H9 (cell line): ENCODE results near the gene YAP1. TPM values are rescaled to one million over a fixed set of nuclear protein-coding genes. Genes with fewer than 3 reads are reported as not detected.

Experiments used
- DNase-seq: peaks from one replicate; pipeline ENCODE4 v3.0.0-alpha.2; 2017
- H2AFZ ChIP-seq: one replicate; pipeline ENCODE4 v1.6.1; 2013; ENCODE audit warnings: mild to moderate bottlenecking, low read length, control low read depth, moderate library complexity
- H2AK5ac ChIP-seq: 2 replicates; pipeline ENCODE4 v1.6.1; 2013; ENCODE audit warnings: low read length, control low read depth, mixed read lengths; ENCODE audit not compliant: insufficient read length
- H2BK120ac ChIP-seq: one replicate; pipeline ENCODE4 v1.6.1; 2013; ENCODE audit warnings: low read depth, mild to moderate bottlenecking, low read length, control low read depth, inconsistent platforms; ENCODE audit not compliant: poor library complexity, severe bottlenecking
- H2BK12ac ChIP-seq: 2 replicates; pipeline ENCODE4 v1.6.1; 2013; ENCODE audit warnings: low read length, control low read depth, mixed read lengths, low read depth; ENCODE audit not compliant: insufficient read length
- H2BK15ac ChIP-seq: 2 replicates; pipeline ENCODE4 v1.6.1; 2013; ENCODE audit warnings: low read depth, low read length, control low read depth
- H2BK20ac ChIP-seq: one replicate; pipeline ENCODE4 v1.6.1; 2013; ENCODE audit warnings: low read depth, mild to moderate bottlenecking, low read length, control low read depth, inconsistent platforms; ENCODE audit not compliant: poor library complexity, severe bottlenecking
- H2BK5ac ChIP-seq: 2 replicates; pipeline ENCODE4 v1.6.1; 2013; ENCODE audit warnings: low read length, control low read depth, mixed read lengths; ENCODE audit not compliant: insufficient read length
- H3K14ac ChIP-seq: 2 replicates; pipeline ENCODE4 v1.6.1; 2013; ENCODE audit warnings: low read length, control low read depth; ENCODE audit not compliant: insufficient read depth
- H3K18ac ChIP-seq: 2 replicates; pipeline ENCODE4 v1.6.1; 2013; ENCODE audit warnings: low read depth, mild to moderate bottlenecking, mixed read lengths, low read length, control low read depth; ENCODE audit not compliant: insufficient read length
- H3K23ac ChIP-seq: 2 replicates; pipeline ENCODE4 v1.6.1; 2013; ENCODE audit warnings: low read length, control low read depth, mixed read lengths, low read depth; ENCODE audit not compliant: insufficient read length
- H3K23me2 ChIP-seq: 2 replicates; pipeline ENCODE4 v1.6.1; 2013; ENCODE audit warnings: low read depth, mild to moderate bottlenecking, mixed read lengths, low read length, control low read depth; ENCODE audit not compliant: insufficient read length, poor library complexity, severe bottlenecking
- H3K27ac ChIP-seq: 2 replicates; pipeline ENCODE4 v1.5.1; 2013; ENCODE audit warnings: low read length, control low read depth, mixed read lengths, low read depth; ENCODE audit not compliant: insufficient read length
- H3K27me3 ChIP-seq: 2 replicates; pipeline ENCODE4 v1.6.1; 2013; ENCODE audit warnings: low read length, control low read depth, inconsistent platforms; ENCODE audit not compliant: insufficient read depth
- H3K4ac ChIP-seq: 2 replicates; pipeline ENCODE4 v1.6.1; 2013; ENCODE audit warnings: low read depth, mild to moderate bottlenecking, control low read depth, inconsistent platforms, low read length, moderate library complexity
- H3K4me1 ChIP-seq: 2 replicates; pipeline ENCODE4 v1.6.1; 2013; ENCODE audit warnings: low read length, control low read depth, inconsistent platforms; ENCODE audit not compliant: insufficient read depth
- H3K4me2 ChIP-seq: 2 replicates; pipeline ENCODE4 v1.6.1; 2013; ENCODE audit warnings: low read length, control low read depth, mixed read lengths; ENCODE audit not compliant: insufficient read length, insufficient read depth
- H3K56ac ChIP-seq: 2 replicates; pipeline ENCODE4 v1.6.1; 2013; ENCODE audit warnings: low read depth, mild to moderate bottlenecking, mixed read lengths, low read length, control low read depth; ENCODE audit not compliant: insufficient read length
- H3K79me1 ChIP-seq: 2 replicates; pipeline ENCODE4 v1.6.1; 2013; ENCODE audit warnings: low read depth, mild to moderate bottlenecking, moderate library complexity, low read length, control low read depth, inconsistent platforms; ENCODE audit not compliant: insufficient read depth, poor library complexity, severe bottlenecking
- H3K79me2 ChIP-seq: 2 replicates; pipeline ENCODE4 v1.6.1; 2013; ENCODE audit warnings: low read length, control low read depth, inconsistent platforms; ENCODE audit not compliant: insufficient read depth
- H3K9ac ChIP-seq: 2 replicates; pipeline ENCODE4 v1.6.1; 2013; ENCODE audit warnings: low read length, control low read depth, mixed read lengths; ENCODE audit not compliant: insufficient read length; ENCODE audit errors: extremely low read depth
- H3K9me3 ChIP-seq: one replicate; pipeline ENCODE4 v1.6.1; 2013; ENCODE audit warnings: low read depth, low read length, inconsistent platforms; ENCODE audit not compliant: control insufficient read depth
- H3T11ph ChIP-seq: one replicate; pipeline ENCODE4 v1.6.1; 2013; ENCODE audit warnings: mild to moderate bottlenecking, low read length, control low read depth, inconsistent platforms
- H4K20me1 ChIP-seq: one replicate; pipeline ENCODE4 v1.6.1; 2013; ENCODE audit not compliant: control insufficient read depth, insufficient read length, insufficient read depth
- H4K5ac ChIP-seq: 2 replicates; pipeline ENCODE4 v1.6.1; 2013; ENCODE audit warnings: low read depth, mild to moderate bottlenecking, mixed read lengths, low read length, control low read depth; ENCODE audit not compliant: insufficient read length
- H4K8ac ChIP-seq: replicated peaks from 2 replicates; pipeline ENCODE4 v1.6.1; 2013; ENCODE audit warnings: low read length, control low read depth, mixed read lengths, low read depth; ENCODE audit not compliant: insufficient read length
- H4K91ac ChIP-seq: 2 replicates; pipeline ENCODE4 v1.6.1; 2013; ENCODE audit warnings: low read depth, mild to moderate bottlenecking, moderate library complexity, mixed read lengths, low read length, control low read depth; ENCODE audit not compliant: insufficient read length
- H3K27ac Mint-ChIP-seq, 3 experiments: 2 replicates in 2 of 3; 3 replicates in 1 of 3; pipeline ENCODE4 v1.8.0; 2020 to 2021; ENCODE audit warnings: mixed read lengths in 3 of 3, mild to moderate bottlenecking in 1 of 3, moderate library complexity in 1 of 3
- H3K27me3 Mint-ChIP-seq: 2 replicates; pipeline ENCODE4 v1.8.0; 2021; ENCODE audit warnings: low read depth, mild to moderate bottlenecking, moderate library complexity, mixed read lengths
- H3K36me3 Mint-ChIP-seq, 3 experiments: 2 replicates in 2 of 3; 3 replicates in 1 of 3; pipeline ENCODE4 v1.8.0; 2020 to 2021; ENCODE audit warnings: low read depth in 3 of 3, mixed read lengths in 3 of 3; ENCODE audit not compliant: insufficient read depth in 1 of 3
- H3K4me1 Mint-ChIP-seq, 2 experiments: 2 replicates each; pipeline ENCODE4 v1.8.0; 2020; ENCODE audit warnings: mixed read lengths in 2 of 2
- H3K4me3 Mint-ChIP-seq, 2 experiments: 2 replicates in 1 of 2; 3 replicates in 1 of 2; pipeline ENCODE4 v1.8.0; 2020 to 2021; ENCODE audit warnings: mild to moderate bottlenecking in 2 of 2, mixed read lengths in 2 of 2, moderate library complexity in 1 of 2
- H3K9me3 Mint-ChIP-seq, 2 experiments: 2 replicates in 1 of 2; 3 replicates in 1 of 2; pipeline ENCODE4 v1.8.0; 2020; ENCODE audit warnings: mild to moderate bottlenecking in 2 of 2, mixed read lengths in 2 of 2, moderate library complexity in 1 of 2
- WGBS: extraction: QIAGEN DNeasy Blood & Tissue Kit; methylation state at CpG from one replicate; pipeline ENCODE4 v1.1.7; 2013; ENCODE audit warnings: missing lambda C conversion rate, low lambda C conversion rate, mixed read lengths; ENCODE audit not compliant: insufficient read length; ENCODE audit errors: extremely low coverage; 5-methylcytosine and 5-hydroxymethylcytosine counted together
- total RNA-seq: library from RNA; stranded (reverse); gene quantifications from 2 replicates; pipeline ENCODE4 v1.2.1, GENCODE V29; 2021
- TF ChIP-seq, protein P1 (sequence below): fragments of 200-600 bp; sonication (generic); conservative IDR thresholded peaks from 3 replicates; pipeline ENCODE4 v1.8.0; 2021; ENCODE audit warnings: antibody characterized with exemption, mild to moderate bottlenecking

YAP1 gene
- total RNA-seq, 1 experiment from 2014 or later, result 124 TPM

DNA sequence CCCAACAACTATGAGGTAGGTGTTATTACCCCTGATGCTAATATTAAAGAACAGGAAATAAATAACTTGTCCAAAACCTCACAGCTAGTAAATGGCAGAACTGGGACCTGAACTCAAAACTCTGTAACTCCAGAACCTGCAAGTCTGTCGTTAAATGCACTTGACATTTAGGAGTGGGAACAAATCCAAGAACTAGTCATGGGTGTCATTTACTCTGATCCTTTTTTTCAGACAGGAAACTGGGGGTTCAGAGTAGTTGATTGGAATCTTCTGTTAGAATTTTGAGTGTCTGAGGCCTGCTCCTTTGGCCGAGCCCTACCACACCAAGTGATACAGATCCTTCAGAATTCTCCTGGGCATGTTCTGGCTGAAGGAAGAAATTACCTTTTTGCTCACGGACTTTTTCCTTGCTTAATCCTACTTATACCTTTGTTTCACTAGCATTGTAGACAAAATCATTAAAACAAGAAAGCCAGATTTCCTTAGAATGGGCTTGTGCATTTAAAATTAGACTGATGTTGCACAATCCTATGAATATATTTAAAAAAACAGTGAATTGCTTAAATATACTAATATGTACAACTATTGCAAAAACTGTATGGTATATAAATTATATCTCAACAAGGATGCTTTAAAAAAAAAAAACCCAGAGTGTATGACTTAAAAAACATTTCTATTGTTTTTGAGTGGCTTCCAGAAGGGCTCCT lies 1.4 kb upstream of the YAP1 start:
- H3K4ac ChIP-seq, result no peak overlapping the region
- no peak overlapping the region for H2BK12ac ChIP-seq
- no peak overlapping the region for H2AK5ac ChIP-seq
- H4K91ac ChIP-seq, result no peak overlapping the region
- no peak overlapping the region for H3K56ac ChIP-seq
- H3K79me2 ChIP-seq, result peaks cover 4% of the 10 kb centered on the region; the same call in 1 of the 2 replicates
- H3K14ac ChIP-seq, result no peak overlapping the region
- no peak overlapping the region for H3K18ac ChIP-seq
- peaks cover 22% of the 10 kb centered on the region in 2 experiments for H3K4me1 Mint-ChIP-seq
- DNase-seq, result no peak
- no peak overlapping the region for H3K27ac ChIP-seq
- H3K27ac Mint-ChIP-seq, result no peak overlapping the region; a peak in 1 of 7 replicates
- H3K23ac ChIP-seq, result no peak overlapping the region
- no peak overlapping the region for H3K9ac ChIP-seq
- peaks cover 12% of the 10 kb centered on the region for H3K23me2 ChIP-seq
- H3K4me2 ChIP-seq, result peak overlapping the region; percentile 85
- H4K5ac ChIP-seq, result no peak overlapping the region
- peaks cover 0 to 8% (median under 1%) of the 10 kb centered on the region in 3 experiments; a peak in 3 of 7 replicates for H3K36me3 Mint-ChIP-seq
- H4K20me1 ChIP-seq, result no peaks in the 10 kb centered on the region
- H3K27me3 Mint-ChIP-seq, result no peaks in the 10 kb centered on the region; the same call in none of the 2 replicates
- H4K8ac ChIP-seq, result no peak overlapping the region
- TF ChIP-seq, protein P1, sequence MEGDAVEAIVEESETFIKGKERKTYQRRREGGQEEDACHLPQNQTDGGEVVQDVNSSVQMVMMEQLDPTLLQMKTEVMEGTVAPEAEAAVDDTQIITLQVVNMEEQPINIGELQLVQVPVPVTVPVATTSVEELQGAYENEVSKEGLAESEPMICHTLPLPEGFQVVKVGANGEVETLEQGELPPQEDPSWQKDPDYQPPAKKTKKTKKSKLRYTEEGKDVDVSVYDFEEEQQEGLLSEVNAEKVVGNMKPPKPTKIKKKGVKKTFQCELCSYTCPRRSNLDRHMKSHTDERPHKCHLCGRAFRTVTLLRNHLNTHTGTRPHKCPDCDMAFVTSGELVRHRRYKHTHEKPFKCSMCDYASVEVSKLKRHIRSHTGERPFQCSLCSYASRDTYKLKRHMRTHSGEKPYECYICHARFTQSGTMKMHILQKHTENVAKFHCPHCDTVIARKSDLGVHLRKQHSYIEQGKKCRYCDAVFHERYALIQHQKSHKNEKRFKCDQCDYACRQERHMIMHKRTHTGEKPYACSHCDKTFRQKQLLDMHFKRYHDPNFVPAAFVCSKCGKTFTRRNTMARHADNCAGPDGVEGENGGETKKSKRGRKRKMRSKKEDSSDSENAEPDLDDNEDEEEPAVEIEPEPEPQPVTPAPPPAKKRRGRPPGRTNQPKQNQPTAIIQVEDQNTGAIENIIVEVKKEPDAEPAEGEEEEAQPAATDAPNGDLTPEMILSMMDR, result no peak
- no peak overlapping the region for H2BK15ac ChIP-seq
- WGBS, result no CpG with 5 or more reads among the region's 3 CpGs
- no peak overlapping the region for H2BK120ac ChIP-seq
- peaks cover 1% of the 10 kb centered on the region; the same call in 1 of the 2 replicates for H3K4me1 ChIP-seq
- no peaks in the 10 kb centered on the region for H3K27me3 ChIP-seq
- H2AFZ ChIP-seq, result no peak overlapping the region
- no peak overlapping the region for H2BK20ac ChIP-seq
- no peaks in the 10 kb centered on the region for H3K9me3 ChIP-seq
- no peaks in the 10 kb centered on the region for H3K79me1 ChIP-seq
- H3K9me3 Mint-ChIP-seq, result peaks cover 0 to 3% of the 10 kb centered on the region in 2 experiments; a peak in 2 of 5 replicates
- H3K4me3 Mint-ChIP-seq, result peak overlapping the region; percentile 91 to 95
- no peak overlapping the region for H2BK5ac ChIP-seq
- no peak overlapping the region for H3T11ph ChIP-seq
